Muscle layer of colon (tissue), 2 donors: ENCODE data around the gene COX7A2L.
"Not testable (repeated sequence)": the region's sequence is repeated elsewhere in the genome, so short reads cannot be mapped to it uniquely, and the experiment has no call there.

Experiments used
- H3K27ac ChIP-seq: one replicate; pipeline ENCODE4 v1.7.0; 2013; ENCODE audit warnings: low read depth, mild to moderate bottlenecking, low read length, moderate library complexity
- H3K27me3 ChIP-seq, 2 donors: one replicate each; pipeline ENCODE4 v1.7.0; 2013; ENCODE audit warnings: low read length in 2 of 2, mild to moderate bottlenecking in 2 of 2; ENCODE audit not compliant: insufficient read depth in 2 of 2, control insufficient read depth in 1 of 2
- H3K36me3 ChIP-seq: one replicate; pipeline ENCODE4 v1.7.0; 2013; ENCODE audit warnings: mild to moderate bottlenecking, low read length; ENCODE audit not compliant: insufficient read depth
- H3K4me1 ChIP-seq: one replicate; pipeline ENCODE4 v1.7.0; 2013; ENCODE audit warnings: mild to moderate bottlenecking, low read length; ENCODE audit not compliant: insufficient read depth
- H3K4me3 ChIP-seq, 2 donors: one replicate each; pipeline ENCODE4 v1.7.0; 2013; ENCODE audit warnings: low read length in 2 of 2, low read depth in 1 of 2, mild to moderate bottlenecking in 1 of 2, moderate library complexity in 1 of 2
- H3K9ac ChIP-seq: one replicate; pipeline ENCODE4 v1.7.0; 2013; ENCODE audit warnings: low read length
- H3K9me3 ChIP-seq: one replicate; pipeline ENCODE4 v1.7.0; 2013; ENCODE audit warnings: mild to moderate bottlenecking, low read length
- donor health status: abdominal sarcoma.
- donor health status: Adenocarcinoma of cecum.

Gene COX7A2L

GRCh38 chr2:42347518-42347917 lies 13.5 kb downstream of the COX7A2L start:
- not testable (repeated sequence) for H3K27ac ChIP-seq, H3K9me3 ChIP-seq, H3K4me3 ChIP-seq, H3K27me3 ChIP-seq, H3K4me1 ChIP-seq, H3K9ac ChIP-seq
- peaks cover 33% of the 10 kb centered on the region for H3K36me3 ChIP-seq

- not testable (repeated sequence) for H3K27ac ChIP-seq, H3K27me3 ChIP-seq, H3K4me3 ChIP-seq, H3K9ac ChIP-seq, H3K9me3 ChIP-seq, H3K4me1 ChIP-seq
- H3K36me3 ChIP-seq = peaks cover 27% of the 10 kb centered on the region
These were observed 14.2 kb downstream of the COX7A2L start for GRCh38 chr2:42346856-42347255.

- H3K36me3 ChIP-seq = peaks cover 25% of the 10 kb centered on the region
These were observed 15.0 kb downstream of the COX7A2L start for GRCh38 chr2:42345986-42346385.

GRCh38 chr2:42342795-42343241 lies 18.2 kb downstream of the COX7A2L start:
- Histone ChIP-seq H3K27me3 (no peaks in the 10 kb centered on the region), H3K36me3 (peaks cover 10% of the 10 kb centered on the region), H3K27ac (no peak overlapping the region), H3K4me1 (peaks cover 10% of the 10 kb centered on the region), H3K9me3 (no peaks in the 10 kb centered on the region), H3K9ac (no peak overlapping the region), H3K4me3 (no peak overlapping the region)

More at GRCh38 chr2:42345986-42346385, 15.0 kb downstream of the COX7A2L start:
- Histone ChIP-seq H3K27me3 (no peaks in the 10 kb centered on the region), H3K4me3 (no peak overlapping the region), H3K27ac (no peak overlapping the region), H3K9me3 (no peaks in the 10 kb centered on the region), H3K9ac (no peak overlapping the region), H3K4me1 (peaks cover 10% of the 10 kb centered on the region)

- H3K9ac ChIP-seq = no peak overlapping the region
- H3K36me3 ChIP-seq = peaks cover 10% of the 10 kb centered on the region
- H3K4me3 ChIP-seq = no peak overlapping the region
- H3K27ac ChIP-seq = no peak overlapping the region
- H3K4me1 ChIP-seq = peaks cover 10% of the 10 kb centered on the region
- H3K27me3 ChIP-seq = no peaks in the 10 kb centered on the region
- H3K9me3 ChIP-seq = no peaks in the 10 kb centered on the region
These were observed 18.8 kb downstream of the COX7A2L start for GRCh38 chr2:42342061-42342794.

GRCh38 chr2:42340938-42341636 lies 19.9 kb downstream of the COX7A2L start:
- no peaks in the 10 kb centered on the region for H3K9me3 ChIP-seq
- no peak overlapping the region for H3K27ac ChIP-seq
- no peak overlapping the region for H3K4me3 ChIP-seq
- H3K36me3 ChIP-seq = peaks cover 7% of the 10 kb centered on the region
- H3K27me3 ChIP-seq = no peaks in the 10 kb centered on the region
- H3K9ac ChIP-seq = no peak overlapping the region
- H3K4me1 ChIP-seq = peaks cover 10% of the 10 kb centered on the region

- H3K27ac ChIP-seq = no peak overlapping the region
- no peaks in the 10 kb centered on the region for H3K36me3 ChIP-seq
These were observed 20.7 kb downstream of the COX7A2L start for GRCh38 chr2:42340045-42340937.

GRCh38 chr2:42339191-42339912 lies 21.7 kb downstream of the COX7A2L start:
- H3K27me3 ChIP-seq = no peaks in the 10 kb centered on the region
- H3K9ac ChIP-seq = no peak overlapping the region
- H3K9me3 ChIP-seq = no peaks in the 10 kb centered on the region
- peaks cover 10% of the 10 kb centered on the region for H3K4me1 ChIP-seq
- H3K27ac ChIP-seq = no peak overlapping the region
- H3K36me3 ChIP-seq = no peaks in the 10 kb centered on the region
- no peak overlapping the region for H3K4me3 ChIP-seq

More at GRCh38 chr2:42340045-42340937, 20.7 kb downstream of the COX7A2L start:
- peaks cover 10% of the 10 kb centered on the region for H3K4me1 ChIP-seq
- no peak overlapping the region for H3K9ac ChIP-seq
- no peaks in the 10 kb centered on the region for H3K9me3 ChIP-seq
- H3K4me3 ChIP-seq = no peak overlapping the region
- no peaks in the 10 kb centered on the region for H3K27me3 ChIP-seq

GRCh38 chr2:42338567-42339190 lies 22.3 kb downstream of the COX7A2L start:
- no peak overlapping the region for H3K4me3 ChIP-seq
- no peak overlapping the region for H3K27ac ChIP-seq
- no peak overlapping the region for H3K9ac ChIP-seq
- H3K4me1 ChIP-seq = peaks cover 10% of the 10 kb centered on the region
- H3K9me3 ChIP-seq = no peaks in the 10 kb centered on the region
- peaks cover 4% of the 10 kb centered on the region for H3K36me3 ChIP-seq
- no peaks in the 10 kb centered on the region for H3K27me3 ChIP-seq

- Histone ChIP-seq H3K27ac (no peak overlapping the region), H3K4me3 (no peak overlapping the region), H3K27me3 (no peaks in the 10 kb centered on the region), H3K9me3 (no peaks in the 10 kb centered on the region), H3K4me1 (peaks cover 10% of the 10 kb centered on the region), H3K36me3 (peaks cover 11% of the 10 kb centered on the region), H3K9ac (no peak overlapping the region)
These were observed 23.0 kb downstream of the COX7A2L start for GRCh38 chr2:42337846-42338566.
